SJSA1 (cell line): ENCODE measurements around the gene NRARP. TPM values are rescaled to one million over a fixed set of nuclear protein-coding genes. Genes with fewer than 3 reads are reported as not detected.

Source experiments
- DNase-seq, 2 experiments: peaks; one replicate each; pipeline ENCODE4 v3.0.0-alpha.2; 2015 to 2020; ENCODE audit warnings: low spot score in 2 of 2, low read depth in 1 of 2
- H3K27ac ChIP-seq: fragments of 250-450 bp; sonication (Bioruptor Pico); 2 replicates; pipeline ENCODE4 v1.5.1; 2020; ENCODE audit warnings: mild to moderate bottlenecking, moderate library complexity
- H3K27me3 ChIP-seq: fragments of 250-450 bp; sonication (Bioruptor Pico); replicated peaks from 2 replicates; pipeline ENCODE4 v1.5.1; 2020; ENCODE audit warnings: mild to moderate bottlenecking, moderate library complexity
- H3K36me3 ChIP-seq: fragments of 250-450 bp; sonication (Bioruptor Pico); 2 replicates; pipeline ENCODE4 v1.5.1; 2020; ENCODE audit warnings: mild to moderate bottlenecking
- H3K4me1 ChIP-seq: fragments of 250-450 bp; sonication (Bioruptor Pico); replicated peaks from 2 replicates; pipeline ENCODE4 v1.6.1; 2021; ENCODE audit warnings: mild to moderate bottlenecking
- H3K4me3 ChIP-seq: fragments of 250-450 bp; sonication (Bioruptor Pico); 2 replicates; pipeline ENCODE4 v1.5.1; 2020; ENCODE audit warnings: mild to moderate bottlenecking
- H3K9me3 ChIP-seq: fragments of 250-450 bp; sonication (Bioruptor Pico); replicated peaks from 2 replicates; pipeline ENCODE4 v1.5.1; 2020; ENCODE audit warnings: mild to moderate bottlenecking
- total RNA-seq: library from RNA; depleted of rRNA; stranded (reverse); fragments of >200 nt; shearing (Covaris generic); gene quantifications from 2 replicates; pipeline ENCODE4 v1.2.3, GENCODE V29; 2014; rRNA removed

The NRARP gene
- total RNA-seq, 1 experiment from 2014 or later, result 0.97 TPM

- DNase-seq, result no peak
- peaks cover 21% of the 10 kb centered on the region for H3K36me3 ChIP-seq
- no peaks in the 10 kb centered on the region for H3K9me3 ChIP-seq
- no peak overlapping the region for H3K27ac ChIP-seq
- no peak overlapping the region for H3K4me3 ChIP-seq
- peaks cover 19% of the 10 kb centered on the region for H3K4me1 ChIP-seq
- no peaks in the 10 kb centered on the region for H3K27me3 ChIP-seq
These were observed 49.2 kb downstream of the NRARP start for GRCh38 chr9:137252555-137253506.

DNA sequence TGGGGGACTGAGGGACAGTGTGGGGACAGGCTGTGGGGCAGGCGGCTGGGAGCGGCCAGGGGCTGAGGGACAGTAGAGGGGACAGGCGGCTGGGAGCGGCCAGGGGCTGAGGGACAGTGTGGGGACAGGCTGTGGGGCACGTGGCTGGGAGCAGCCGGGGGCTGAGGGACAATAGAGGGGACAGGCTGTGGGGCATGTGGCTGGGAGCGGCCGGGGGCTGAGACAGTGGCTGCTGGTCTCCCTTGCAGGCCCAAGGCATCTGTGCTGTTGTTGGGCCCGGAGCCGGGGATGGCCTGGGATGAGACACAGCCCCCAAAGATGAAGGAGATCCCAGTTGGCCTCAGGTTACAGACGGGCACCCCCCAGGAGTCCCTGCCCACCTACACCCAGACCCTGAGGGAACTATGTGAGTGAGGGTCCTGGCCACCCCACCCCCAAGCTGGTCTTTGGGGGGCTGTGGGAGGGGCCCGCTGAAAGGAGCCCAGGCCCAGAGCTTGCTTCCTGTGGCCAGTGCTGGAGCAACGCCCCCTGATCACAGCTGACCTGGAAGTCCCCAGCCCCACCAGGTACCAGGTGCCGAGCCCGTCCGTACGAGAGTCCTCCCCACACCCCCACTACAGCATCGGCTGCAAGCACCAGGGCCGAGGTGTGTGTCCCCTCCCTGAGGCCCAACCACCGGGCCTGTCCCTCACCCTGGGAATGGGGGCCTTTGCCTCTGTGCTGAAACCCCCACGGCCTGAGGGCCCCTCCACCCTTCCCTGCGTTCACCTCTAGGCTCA lies 50.4 kb downstream of the NRARP start:
- H3K27me3 ChIP-seq, result no peaks in the 10 kb centered on the region
- peaks cover 18% of the 10 kb centered on the region for H3K4me1 ChIP-seq
- H3K4me3 ChIP-seq, result no peak overlapping the region
- no peak for DNase-seq
- peaks cover 16% of the 10 kb centered on the region for H3K36me3 ChIP-seq
- no peak overlapping the region for H3K27ac ChIP-seq
- H3K9me3 ChIP-seq, result no peaks in the 10 kb centered on the region

GRCh38 chr9:137251194-137251461 lies 50.9 kb downstream of the NRARP start, which contains the start of gene STPG3:
TSS of gene STPG3 (plus strand) at chr9:137251286. CDS start at chr9:137251287, 1 bp downstream.
- Histone ChIP-seq H3K36me3 (peaks cover 10% of the 10 kb centered on the region), H3K9me3 (no peaks in the 10 kb centered on the region), H3K4me3 (no peak within 1 kb of the TSS), H3K27ac (no peak within 1 kb of the TSS), H3K27me3 (no peaks in the 10 kb centered on the region), H3K4me1 (peaks cover 12% of the 10 kb centered on the region)
- no peak for DNase-seq

GRCh38 chr9:137250329-137251193 lies 51.5 kb downstream of the NRARP start:
- Histone ChIP-seq H3K27me3 (no peaks in the 10 kb centered on the region), H3K4me3 (no peak overlapping the region), H3K27ac (no peak overlapping the region), H3K4me1 (peaks cover 10% of the 10 kb centered on the region), H3K36me3 (peaks cover 4% of the 10 kb centered on the region), H3K9me3 (no peaks in the 10 kb centered on the region)
- no peak for DNase-seq

Other genes starting within 250 kb of the NRARP start
- not detected in 2 replicates for gene ENTPD2, start 248.2 kb downstream of the NRARP start, total RNA-seq
- gene SAPCD2, start 231.7 kb downstream of the NRARP start, total RNA-seq, result 21.5 and 24.9 TPM in 2 replicates
- gene UAP1L1, start 224.8 kb downstream of the NRARP start, total RNA-seq, result 3.4 and 5.6 TPM in 2 replicates
- 51.8 and 64.4 TPM in 2 replicates for gene MAN1B1, start 215.3 kb downstream of the NRARP start, total RNA-seq
- 5.1 and 6.4 TPM in 2 replicates for gene DPP7, start 187.5 kb downstream of the NRARP start, total RNA-seq
- not detected in 2 replicates for gene GRIN1, start 163.1 kb downstream of the NRARP start, total RNA-seq
- gene LRRC26, start 132.2 kb downstream of the NRARP start, total RNA-seq, result not detected in 2 replicates
- not detected in 2 replicates for gene TMEM210, start 130.2 kb downstream of the NRARP start, total RNA-seq
- 11.7 and 13.7 TPM in 2 replicates for gene ANAPC2, start 113.7 kb downstream of the NRARP start, total RNA-seq
- gene SSNA1, start 113.6 kb downstream of the NRARP start, total RNA-seq, result 94.2 and 177 TPM in 2 replicates
- gene TPRN, start 101.5 kb downstream of the NRARP start, total RNA-seq, result 6.0 and 6.1 TPM in 2 replicates
- gene TMEM203, start 96.6 kb downstream of the NRARP start, total RNA-seq, result 44.5 and 51.3 TPM in 2 replicates
- gene NDOR1, start 96.6 kb downstream of the NRARP start, total RNA-seq, result 5.2 and 6.5 TPM in 2 replicates
- gene RNF208, start 80.0 kb downstream of the NRARP start, total RNA-seq, result not detected in 2 replicates
- gene CYSRT1, start 77.1 kb downstream of the NRARP start, total RNA-seq, result 0.24 TPM in 1 of 2 replicates, not detected in the other
- not detected in 2 replicates for gene RNF224, start 74.8 kb downstream of the NRARP start, total RNA-seq
- gene SLC34A3, start 71.4 kb downstream of the NRARP start, total RNA-seq, result not detected in 2 replicates
- gene TUBB4B, start 61.0 kb downstream of the NRARP start, total RNA-seq, result 229 and 232 TPM in 2 replicates
- gene STPG3, start 51.0 kb downstream of the NRARP start, total RNA-seq, result not detected in 2 replicates
- gene NELFB, start 46.9 kb downstream of the NRARP start, total RNA-seq, result 35.2 and 41.9 TPM in 2 replicates
- gene TOR4A, start 24.5 kb downstream of the NRARP start, total RNA-seq, result 9.7 and 10.9 TPM in 2 replicates
- 1.8 and 4.0 TPM in 2 replicates for gene EXD3, start 120.9 kb upstream of the NRARP start, total RNA-seq
- not detected in 2 replicates for gene NOXA1, start 121.1 kb upstream of the NRARP start, total RNA-seq
- not detected in 2 replicates for gene ENTPD8, start 139.1 kb upstream of the NRARP start, total RNA-seq
- 11.6 and 17.9 TPM in 2 replicates for gene NSMF, start 157.1 kb upstream of the NRARP start, total RNA-seq
- 0.05 TPM in 1 of 2 replicates, not detected in the other for gene PNPLA7, start 248.1 kb upstream of the NRARP start, total RNA-seq
- 59.5 and 119 TPM in 2 replicates for gene MRPL41, start 249.6 kb upstream of the NRARP start, total RNA-seq